ENCODE data around the gene CRY2.

CRY2 gene

GRCh38 chr11:45918331-45918941 lies 71.2 kb downstream of the CRY2 start:
- Histone ChIP-seq H3K4me3 (ENCODE audit: low read length) (peak overlapping the region; percentile 93), H3K4me1 (ENCODE audit: insufficient read depth, low read length) (peaks cover 20% of the 10 kb centered on the region; the same call in 1 of the 2 replicates), H3K27me3 (ENCODE audit: insufficient read depth, low read length) (peaks cover 22% of the 10 kb centered on the region), H3K9ac (ENCODE audit: low read depth, low read length) (peak overlapping the region; percentile 74; the same call in 1 of the 2 replicates), H3K9me3 (ENCODE audit: insufficient read depth, low read depth, low read length) (no peaks in the 10 kb centered on the region), H3K36me3 (ENCODE audit: insufficient read depth, low read depth, low read length) (peaks cover 25% of the 10 kb centered on the region), H3K27ac (ENCODE audit: low read length) (peak overlapping the region; percentile 31)

DNA sequence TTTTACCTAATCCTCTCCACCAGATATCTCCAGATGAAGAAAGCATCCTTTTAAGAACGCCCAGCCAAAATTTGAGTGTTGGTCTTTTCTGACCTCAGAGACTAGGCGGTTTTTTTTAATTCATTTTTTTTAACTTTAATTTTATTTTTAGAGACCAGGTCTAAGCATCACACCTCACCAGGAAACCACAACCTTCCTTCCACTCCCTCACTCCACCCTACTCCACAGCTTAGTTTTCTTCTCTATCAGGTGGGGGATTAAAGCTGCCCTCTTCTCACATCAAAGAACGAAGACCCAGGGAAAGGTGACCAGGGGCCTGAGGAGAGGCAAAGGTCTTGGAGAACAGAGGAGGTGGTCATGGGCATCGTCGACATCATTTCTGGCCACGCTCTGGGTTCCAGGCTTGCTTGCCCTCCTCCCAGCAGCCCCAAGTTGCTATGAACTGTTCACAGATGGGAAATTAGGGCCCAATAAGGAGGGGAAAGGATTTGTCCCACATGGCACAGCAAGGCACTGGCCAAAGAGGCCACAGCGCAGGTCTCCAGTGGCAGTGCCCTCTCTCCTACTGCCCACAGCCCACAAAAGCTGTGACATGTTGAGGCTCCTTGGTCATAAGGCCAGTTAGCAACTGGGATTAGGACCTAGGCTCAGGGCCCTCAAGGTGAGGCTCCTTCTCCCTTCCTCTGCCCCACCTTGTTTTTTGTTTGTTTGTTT lies 71.8 kb downstream of the CRY2 start:
- H3K9me3 ChIP-seq (ENCODE audit: insufficient read depth, low read depth, low read length), result no peaks in the 10 kb centered on the region
- H3K9ac ChIP-seq (ENCODE audit: low read depth, low read length), result no peak overlapping the region; the same call in 1 of the 2 replicates
- peaks cover 20% of the 10 kb centered on the region; the same call in 1 of the 2 replicates for H3K4me1 ChIP-seq (ENCODE audit: insufficient read depth, low read length)
- peaks cover 24% of the 10 kb centered on the region for H3K36me3 ChIP-seq (ENCODE audit: insufficient read depth, low read depth, low read length)
- peaks cover 24% of the 10 kb centered on the region for H3K27me3 ChIP-seq (ENCODE audit: insufficient read depth, low read length)
- peak overlapping the region; percentile 93; the same call in 1 of the 2 replicates for H3K4me3 ChIP-seq (ENCODE audit: low read length)
- no peak overlapping the region for H3K27ac ChIP-seq (ENCODE audit: low read length)

DNA sequence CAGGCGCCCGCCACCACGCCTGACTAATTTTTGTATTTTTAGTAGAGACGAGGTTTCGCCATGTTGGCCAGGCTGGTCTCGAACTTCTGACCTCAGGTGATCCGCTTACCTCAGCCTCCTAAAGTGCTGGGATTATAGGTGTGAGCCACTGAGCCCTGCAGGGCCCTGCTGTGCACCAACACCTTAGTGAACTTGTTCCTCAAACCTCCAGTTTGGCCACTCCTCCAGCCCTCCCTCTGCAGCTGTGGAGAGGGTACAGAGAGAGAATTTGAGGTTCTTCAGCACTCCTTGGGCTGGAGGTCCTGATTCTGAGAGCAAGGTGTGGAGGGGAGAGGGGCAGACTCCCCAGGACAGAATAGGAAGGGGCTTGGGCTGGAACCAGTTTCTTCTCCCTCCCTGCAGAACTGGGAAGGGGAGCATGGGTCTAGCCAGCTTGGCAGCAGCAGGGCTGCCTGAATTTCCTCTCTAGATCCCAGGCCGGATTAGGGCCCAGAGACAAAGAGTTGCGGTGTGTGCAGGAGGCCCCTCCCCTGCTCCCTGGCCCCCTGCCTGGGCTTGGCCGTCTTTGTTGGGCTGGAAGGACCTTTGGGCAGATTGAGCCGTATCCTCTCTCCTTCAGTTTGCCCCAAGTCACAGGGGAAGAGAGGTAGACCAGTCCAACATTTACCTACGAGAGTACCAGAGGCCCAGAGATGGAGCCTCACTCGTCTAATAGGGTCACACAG lies 72.7 kb downstream of the CRY2 start:
- Histone ChIP-seq H3K9me3 (ENCODE audit: insufficient read depth, low read depth, low read length) (no peaks in the 10 kb centered on the region), H3K36me3 (ENCODE audit: insufficient read depth, low read depth, low read length) (peaks cover 24% of the 10 kb centered on the region), H3K4me3 (ENCODE audit: low read length) (no peak overlapping the region), H3K4me1 (ENCODE audit: insufficient read depth, low read length) (peaks cover 20% of the 10 kb centered on the region; the same call in 1 of the 2 replicates), H3K27ac (ENCODE audit: low read length) (peak overlapping the region; percentile 72), H3K9ac (ENCODE audit: low read depth, low read length) (peak overlapping the region; percentile 47; the same call in 1 of the 2 replicates), H3K27me3 (ENCODE audit: insufficient read depth, low read length) (peaks cover 24% of the 10 kb centered on the region)

- H3K36me3 ChIP-seq (ENCODE audit: insufficient read depth, low read depth, low read length), result peaks cover 21% of the 10 kb centered on the region
- no peaks in the 10 kb centered on the region for H3K9me3 ChIP-seq (ENCODE audit: insufficient read depth, low read depth, low read length)
- H3K27me3 ChIP-seq (ENCODE audit: insufficient read depth, low read length), result peaks cover 24% of the 10 kb centered on the region
- peak overlapping the region; percentile 87 for H3K4me3 ChIP-seq (ENCODE audit: low read length)
- H3K4me1 ChIP-seq (ENCODE audit: insufficient read depth, low read length), result peaks cover 20% of the 10 kb centered on the region; the same call in 1 of the 2 replicates
- no peak overlapping the region for H3K27ac ChIP-seq (ENCODE audit: low read length)
- H3K9ac ChIP-seq (ENCODE audit: low read depth, low read length), result peak overlapping the region; percentile 79; the same call in 1 of the 2 replicates
Measured at GRCh38 chr11:45920531-45921477, 73.5 kb downstream of the CRY2 start.

DNA sequence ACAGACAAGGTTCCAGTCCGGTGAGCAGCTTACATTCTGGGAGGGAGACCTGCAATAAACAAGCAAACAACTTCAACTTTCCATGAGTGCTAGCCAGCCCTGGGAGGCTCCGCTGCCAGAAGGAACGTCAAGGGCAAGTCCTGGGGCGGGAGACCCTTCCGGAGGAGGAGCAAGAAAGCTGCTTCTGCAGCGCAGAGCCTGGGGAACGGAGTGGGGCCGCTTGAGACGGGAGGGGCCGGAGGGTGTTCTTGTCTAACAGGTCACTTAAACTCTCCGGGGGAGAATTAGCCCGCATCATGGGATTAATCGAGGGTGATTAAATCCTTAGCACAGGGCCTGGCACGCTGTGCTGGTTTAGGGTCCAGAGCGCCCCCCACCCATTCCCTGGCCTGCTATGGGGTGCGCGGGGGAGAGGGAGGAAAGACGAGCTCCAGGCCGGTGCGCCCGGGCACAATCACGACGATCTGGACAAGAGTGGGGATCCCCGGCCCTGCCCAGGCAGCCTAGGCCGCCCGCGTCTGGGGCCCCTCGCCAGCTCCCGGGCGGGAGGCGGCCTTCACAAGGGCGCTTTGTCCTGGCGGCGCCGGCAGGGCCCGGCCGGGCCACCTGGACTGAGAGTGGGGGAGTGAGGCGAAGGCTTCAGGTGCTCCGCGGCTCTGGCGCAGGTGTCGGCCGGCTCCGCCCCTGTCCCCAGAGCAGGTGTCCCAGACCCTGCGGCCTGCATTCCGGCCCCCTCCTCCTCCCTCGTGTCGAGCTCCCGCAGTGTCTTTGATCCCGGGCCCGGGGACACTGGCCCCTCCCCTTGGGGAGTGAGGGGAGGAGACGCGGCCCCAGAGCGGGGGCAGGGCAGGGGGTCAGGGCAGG lies 74.5 kb downstream of the CRY2 start:
- peaks cover 20% of the 10 kb centered on the region; the same call in 1 of the 2 replicates for H3K4me1 ChIP-seq (ENCODE audit: insufficient read depth, low read length)
- H3K27me3 ChIP-seq (ENCODE audit: insufficient read depth, low read length), result peaks cover 24% of the 10 kb centered on the region
- peak overlapping the region; percentile 79 for H3K9ac ChIP-seq (ENCODE audit: low read depth, low read length)
- peaks cover 25% of the 10 kb centered on the region for H3K36me3 ChIP-seq (ENCODE audit: insufficient read depth, low read depth, low read length)
- H3K9me3 ChIP-seq (ENCODE audit: insufficient read depth, low read depth, low read length), result no peaks in the 10 kb centered on the region
- peak overlapping the region; percentile 67 for H3K27ac ChIP-seq (ENCODE audit: low read length)
- peak overlapping the region; percentile 87 for H3K4me3 ChIP-seq (ENCODE audit: low read length)

- peak within 1 kb of the TSS; percentile 87 for H3K4me3 ChIP-seq (ENCODE audit: low read length)
- peak within 1 kb of the TSS; percentile 79 for H3K9ac ChIP-seq (ENCODE audit: low read depth, low read length)
- H3K9me3 ChIP-seq (ENCODE audit: insufficient read depth, low read depth, low read length), result no peaks in the 10 kb centered on the region
- H3K27ac ChIP-seq (ENCODE audit: low read length), result peak within 1 kb of the TSS; percentile 67
- peaks cover 33% of the 10 kb centered on the region for H3K36me3 ChIP-seq (ENCODE audit: insufficient read depth, low read depth, low read length)
- peaks cover 18% of the 10 kb centered on the region; the same call in 1 of the 2 replicates for H3K4me1 ChIP-seq (ENCODE audit: insufficient read depth, low read length)
- H3K27me3 ChIP-seq (ENCODE audit: insufficient read depth, low read length), result peaks cover 24% of the 10 kb centered on the region
Measured at GRCh38 chr11:45922425-45923082, 75.3 kb downstream of the CRY2 start, which contains the start of gene LARGE2. LARGE2 (plus strand) TSS chr11:45922656; CDS start chr11:45922883, 227 bp downstream.

- Histone ChIP-seq H3K27me3 (ENCODE audit: insufficient read depth, low read length) (peaks cover 24% of the 10 kb centered on the region), H3K4me3 (ENCODE audit: low read length) (peak overlapping the region; percentile 47; the same call in 1 of the 2 replicates)
Measured at GRCh38 chr11:45924036-45924915, 77.0 kb downstream of the CRY2 start.

GRCh38 chr11:45924927-45925326 lies 77.7 kb downstream of the CRY2 start:
- H3K4me3 ChIP-seq (ENCODE audit: low read length), result no peak overlapping the region
- H3K9ac ChIP-seq (ENCODE audit: low read depth, low read length), result no peak overlapping the region
- H3K4me1 ChIP-seq (ENCODE audit: insufficient read depth, low read length), result peaks cover 14% of the 10 kb centered on the region; the same call in 1 of the 2 replicates
- H3K9me3 ChIP-seq (ENCODE audit: insufficient read depth, low read depth, low read length), result no peaks in the 10 kb centered on the region
- H3K27me3 ChIP-seq (ENCODE audit: insufficient read depth, low read length), result peaks cover 24% of the 10 kb centered on the region
- H3K27ac ChIP-seq (ENCODE audit: low read length), result no peak overlapping the region
- H3K36me3 ChIP-seq (ENCODE audit: insufficient read depth, low read depth, low read length), result peaks cover 44% of the 10 kb centered on the region

More at GRCh38 chr11:45924036-45924915, 77.0 kb downstream of the CRY2 start:
- Histone ChIP-seq H3K27ac (ENCODE audit: low read length) (no peak overlapping the region), H3K36me3 (ENCODE audit: insufficient read depth, low read depth, low read length) (peaks cover 44% of the 10 kb centered on the region), H3K9ac (ENCODE audit: low read depth, low read length) (no peak overlapping the region), H3K9me3 (ENCODE audit: insufficient read depth, low read depth, low read length) (no peaks in the 10 kb centered on the region), H3K4me1 (ENCODE audit: insufficient read depth, low read length) (peaks cover 15% of the 10 kb centered on the region; the same call in 1 of the 2 replicates)

DNA sequence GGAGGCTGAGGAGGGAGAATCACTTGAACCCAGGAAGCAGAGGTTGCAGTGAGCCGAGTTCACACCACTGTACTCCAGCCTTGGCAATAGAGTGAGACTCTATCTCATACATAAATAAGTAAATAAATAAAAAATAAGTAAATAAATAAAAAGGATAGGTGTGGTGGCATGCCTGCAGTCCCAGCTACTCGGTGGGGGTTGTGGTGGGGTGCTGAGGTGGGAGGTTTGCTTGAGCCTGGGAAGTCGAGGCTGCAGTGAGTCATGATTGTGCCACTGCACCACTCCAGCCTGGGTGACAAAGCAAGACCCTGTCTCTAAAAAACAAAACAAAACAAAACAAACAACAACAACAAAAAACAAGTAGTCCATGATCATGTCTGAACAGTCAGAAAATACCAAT lies 78.3 kb downstream of the CRY2 start:
- peaks cover 22% of the 10 kb centered on the region for H3K27me3 ChIP-seq (ENCODE audit: insufficient read depth, low read length)
- no peaks in the 10 kb centered on the region for H3K9me3 ChIP-seq (ENCODE audit: insufficient read depth, low read depth, low read length)
- H3K36me3 ChIP-seq (ENCODE audit: insufficient read depth, low read depth, low read length), result peaks cover 44% of the 10 kb centered on the region
- H3K4me1 ChIP-seq (ENCODE audit: insufficient read depth, low read length), result peaks cover 9% of the 10 kb centered on the region; the same call in 1 of the 2 replicates
- no peak overlapping the region for H3K27ac ChIP-seq (ENCODE audit: low read length)
- no peak overlapping the region for H3K4me3 ChIP-seq (ENCODE audit: low read length)
- H3K9ac ChIP-seq (ENCODE audit: low read depth, low read length), result no peak overlapping the region
